DND-41 (cell line): Measurements from ENCODE around the gene SDC4.

Source experiments
- CTCF ChIP-seq: IDR thresholded peaks from 2 replicates; pipeline ENCODE4 v1.5.1; 2012; ENCODE audit warnings: borderline replicate concordance, low read length, moderate library complexity, mild to moderate bottlenecking; ENCODE audit not compliant: poor library complexity, severe bottlenecking; ENCODE audit errors: extremely low read depth
- EZH2 ChIP-seq: IDR thresholded peaks from 3 replicates; pipeline ENCODE4 v1.6.1; 2012; ENCODE audit warnings: borderline replicate concordance, low read depth, mild to moderate bottlenecking, moderate library complexity, low read length, inconsistent platforms; ENCODE audit not compliant: severe bottlenecking

DNA sequence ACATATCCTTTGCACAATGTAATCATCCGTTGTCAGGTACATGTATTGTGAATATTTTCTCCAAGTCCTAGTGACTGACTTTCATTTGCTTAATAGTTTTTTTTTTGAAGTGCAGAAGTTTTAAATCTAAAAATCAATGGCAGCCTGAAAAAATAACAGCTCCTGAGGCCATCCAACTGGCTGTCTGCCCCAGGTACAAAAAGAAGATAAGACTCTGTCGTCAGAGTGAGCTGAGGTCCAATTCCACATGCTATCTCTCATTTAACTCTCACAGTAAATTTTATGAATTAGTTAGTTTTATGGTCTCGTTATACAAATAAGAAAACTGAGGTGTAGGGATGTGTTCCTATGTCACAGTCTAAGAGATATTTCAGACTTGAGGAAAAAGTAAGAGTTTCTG is 72.9 kb downstream of the SDC4 start:
- TF ChIP-seq EZH2, result no peak
- no peak for TF ChIP-seq CTCF
